Measurements from ENCODE around the gene DOCK1.

DOCK1 gene

DNA sequence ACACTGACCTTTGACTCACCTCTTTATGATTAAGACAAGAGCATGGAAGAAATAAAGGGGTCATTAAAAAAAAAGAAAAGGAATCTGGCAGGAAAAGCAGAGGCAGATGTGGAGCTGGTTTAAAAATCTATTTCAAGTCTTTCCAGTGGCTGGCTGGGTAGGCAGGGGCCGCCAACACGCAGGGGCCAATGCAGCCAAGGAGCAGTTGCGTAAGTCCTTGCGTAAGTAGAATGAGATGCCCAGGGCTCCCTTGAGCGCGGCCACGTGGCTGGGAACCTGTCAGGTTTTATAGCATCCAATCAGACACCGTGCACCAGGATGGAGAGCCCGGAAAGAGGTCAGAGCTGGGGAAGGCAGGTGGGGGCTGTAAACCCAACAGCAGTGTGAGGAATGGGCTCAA lies 414.9 kb downstream of the DOCK1 start:
- no peak for DNase-seq

DNA sequence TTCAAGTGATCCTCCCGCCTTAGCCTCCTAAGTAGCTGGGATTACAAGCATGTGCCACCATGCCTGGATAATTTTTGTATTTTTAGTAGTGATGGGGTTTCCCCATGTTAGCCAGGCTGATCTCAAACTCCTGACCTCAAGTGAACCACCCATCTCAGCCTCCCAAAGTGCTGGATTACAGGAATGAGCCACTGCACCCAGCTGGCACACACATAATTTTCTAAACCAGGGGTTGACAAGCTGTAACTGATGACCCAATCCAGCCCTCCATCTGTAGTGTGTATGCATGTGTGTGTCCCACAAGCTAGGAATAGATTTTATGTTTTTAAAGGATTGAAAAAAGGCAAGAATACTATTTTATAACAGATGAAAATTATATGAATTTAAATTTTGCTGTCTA lies 417.1 kb downstream of the DOCK1 start:
- no peak for DNase-seq

DNA sequence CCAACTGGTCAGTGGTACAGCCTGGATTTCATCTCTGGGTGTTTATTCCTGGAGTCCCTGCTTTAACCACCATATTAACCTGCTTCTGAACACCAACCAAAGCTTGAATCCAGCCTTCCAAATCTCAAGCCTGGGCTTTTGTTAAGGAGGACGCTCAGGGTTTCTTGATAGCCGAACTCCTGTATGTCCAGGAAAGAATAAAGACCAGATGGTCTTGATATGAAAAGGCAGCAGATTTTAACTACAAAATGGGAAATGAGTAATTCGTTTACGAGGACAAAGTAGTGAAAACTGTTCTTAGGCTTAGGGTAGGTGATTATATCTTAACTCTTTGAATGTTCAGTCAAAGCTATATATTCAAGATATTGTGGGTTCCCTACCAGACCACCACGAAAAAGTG lies 420.3 kb downstream of the DOCK1 start:
- DNase-seq = no peak

DNA sequence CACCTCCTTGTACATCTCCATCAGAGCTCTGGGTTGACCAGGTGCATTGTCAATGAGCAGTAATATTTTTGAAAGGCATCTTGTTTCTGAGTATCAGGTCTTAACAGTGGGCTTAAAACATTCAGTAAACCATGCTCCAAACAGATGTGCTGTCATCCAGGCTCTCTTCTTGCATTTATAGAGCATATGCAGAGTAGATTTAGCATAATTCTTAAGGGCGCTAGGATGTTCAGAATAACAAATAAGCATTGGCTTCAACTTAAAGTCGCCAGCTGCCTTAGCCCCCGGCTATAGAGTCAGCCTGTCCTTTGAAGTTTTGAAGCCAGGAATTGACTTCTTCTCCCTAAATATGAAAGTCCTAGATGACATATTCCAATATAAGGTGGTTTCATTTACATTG lies 421.7 kb downstream of the DOCK1 start:
- DNase-seq = no peak

DNA sequence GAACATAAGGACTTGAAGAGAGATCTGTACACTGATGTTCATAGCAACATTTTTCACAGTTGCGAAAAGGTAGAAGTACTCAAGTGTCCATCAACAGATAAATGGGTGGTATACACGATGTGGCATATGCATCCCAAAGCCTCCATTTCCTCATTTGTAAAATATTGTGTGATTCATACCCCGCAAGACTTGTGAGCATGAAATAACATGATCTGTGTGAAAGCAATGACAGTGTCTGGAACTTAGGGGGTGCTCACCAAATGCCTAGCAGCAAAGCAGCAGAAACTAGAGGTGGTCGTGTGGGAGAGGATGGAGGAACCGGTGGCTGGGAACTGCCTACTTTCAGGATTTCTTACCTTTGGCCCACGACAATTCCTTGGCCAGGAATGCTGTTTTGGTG lies 426.5 kb downstream of the DOCK1 start:
- DNase-seq = no peak

DNA sequence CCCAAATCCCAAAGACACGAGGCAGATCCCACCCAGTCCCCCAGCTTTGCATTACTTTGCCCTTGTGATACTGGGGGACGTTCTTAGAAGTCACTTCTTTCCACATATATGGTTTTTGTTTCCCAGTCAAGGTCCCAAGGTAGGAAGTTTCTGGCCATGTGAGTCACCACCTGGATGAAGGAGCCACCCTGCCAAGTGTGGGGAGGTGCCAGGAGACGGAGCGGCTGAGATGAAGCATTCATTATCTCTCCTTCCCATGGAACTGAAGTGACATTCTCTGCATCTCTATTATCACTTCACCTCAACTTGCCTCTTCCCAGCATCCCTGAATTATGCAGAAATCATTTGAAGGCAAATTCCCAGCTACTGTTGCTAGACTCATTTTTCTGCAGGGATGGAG lies 427.4 kb downstream of the DOCK1 start:
- no peak for DNase-seq

DNA sequence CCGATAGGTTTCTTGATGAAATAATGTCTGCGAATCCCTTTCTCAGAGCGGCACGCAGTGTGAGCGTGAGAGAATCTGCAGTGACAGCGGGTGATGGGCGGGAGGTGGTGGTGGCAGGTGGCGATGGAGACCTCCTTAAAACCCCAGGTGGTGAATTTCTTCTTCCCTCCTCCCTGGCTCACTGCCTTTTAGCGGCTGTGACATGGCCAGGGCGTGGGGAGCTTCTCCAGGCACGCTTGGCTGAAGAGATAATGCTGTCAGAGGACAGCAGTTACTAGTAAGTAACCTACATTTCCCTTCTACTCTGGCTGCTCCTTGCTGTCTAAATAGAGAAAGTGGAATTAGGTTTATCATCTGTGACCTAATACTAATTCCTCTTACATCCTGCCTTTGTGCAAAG lies 432.6 kb downstream of the DOCK1 start:
- DNase-seq = no peak

DNA sequence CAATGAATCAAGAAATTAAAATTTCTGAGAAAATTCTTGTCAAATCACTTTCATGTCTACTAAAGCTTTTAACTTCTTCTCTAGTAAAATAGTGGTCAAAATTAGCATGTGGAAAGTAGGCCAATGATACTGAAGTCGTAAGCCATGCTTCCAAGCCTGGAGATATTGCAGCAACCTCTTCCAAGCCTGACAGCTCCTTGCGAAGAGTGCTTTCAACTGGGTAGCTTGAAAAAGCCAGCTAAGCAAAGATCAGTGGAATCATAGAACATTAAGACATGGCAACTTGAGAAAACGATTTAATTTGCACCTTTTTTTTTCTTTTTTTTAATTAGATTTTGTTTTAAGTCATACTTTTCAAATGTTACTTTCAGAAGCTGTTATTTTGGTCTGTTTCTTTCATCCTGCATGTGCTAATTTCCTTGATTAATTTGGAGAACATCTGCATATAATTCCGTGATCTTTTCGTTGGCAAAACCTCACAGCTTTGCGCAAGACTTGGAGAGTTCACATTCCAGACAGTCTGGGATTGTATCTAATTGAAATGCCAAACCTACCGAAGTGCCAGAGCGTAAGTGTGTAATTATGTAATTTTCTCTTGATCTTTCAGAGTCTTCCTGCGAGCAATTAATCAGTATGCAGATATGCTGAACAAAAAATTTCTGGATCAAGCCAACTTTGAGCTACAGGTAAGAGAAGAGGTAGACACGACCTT lies 433.3 kb downstream of the DOCK1 start:
- no peak for DNase-seq

DNA sequence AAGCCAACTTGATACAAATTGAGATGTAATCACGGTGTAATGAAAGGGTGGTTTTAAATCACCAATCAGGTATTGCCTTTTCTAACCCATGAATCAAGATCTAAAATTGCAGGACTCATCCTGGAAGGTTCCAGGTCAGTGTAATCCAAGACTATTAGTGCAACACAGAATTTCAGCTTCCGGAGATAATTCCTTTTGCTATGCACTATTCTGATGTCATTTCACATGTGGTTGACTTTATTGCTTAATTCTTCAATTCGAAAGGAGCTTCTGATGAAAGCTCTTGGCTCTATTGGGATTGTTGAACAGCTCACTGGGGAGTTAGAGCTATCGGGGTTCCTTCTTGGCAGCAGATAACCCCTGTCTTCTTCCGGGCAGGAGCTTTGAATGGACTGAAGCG lies 438.6 kb downstream of the DOCK1 start:
- no peak for DNase-seq

DNA sequence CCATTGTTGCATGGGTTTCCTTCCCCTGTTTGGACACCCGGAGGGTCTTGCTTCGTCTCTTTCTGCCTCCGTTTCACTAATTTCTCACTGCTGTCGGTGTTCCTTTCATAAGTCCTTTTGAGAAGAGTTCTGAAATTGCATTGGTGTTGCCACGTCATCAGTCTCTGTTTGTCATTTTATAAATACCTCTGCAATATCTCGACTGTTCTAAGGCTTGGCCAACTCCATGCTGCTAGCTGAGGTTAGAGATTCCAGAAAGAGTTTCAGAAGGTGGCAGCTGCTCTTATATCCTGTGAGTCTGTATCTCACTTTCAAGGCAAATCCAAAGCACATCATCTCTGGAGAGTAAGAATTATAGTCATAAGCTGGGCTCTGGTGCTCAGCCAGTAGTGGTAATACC lies 439.1 kb downstream of the DOCK1 start:
- DNase-seq = no peak

DNA sequence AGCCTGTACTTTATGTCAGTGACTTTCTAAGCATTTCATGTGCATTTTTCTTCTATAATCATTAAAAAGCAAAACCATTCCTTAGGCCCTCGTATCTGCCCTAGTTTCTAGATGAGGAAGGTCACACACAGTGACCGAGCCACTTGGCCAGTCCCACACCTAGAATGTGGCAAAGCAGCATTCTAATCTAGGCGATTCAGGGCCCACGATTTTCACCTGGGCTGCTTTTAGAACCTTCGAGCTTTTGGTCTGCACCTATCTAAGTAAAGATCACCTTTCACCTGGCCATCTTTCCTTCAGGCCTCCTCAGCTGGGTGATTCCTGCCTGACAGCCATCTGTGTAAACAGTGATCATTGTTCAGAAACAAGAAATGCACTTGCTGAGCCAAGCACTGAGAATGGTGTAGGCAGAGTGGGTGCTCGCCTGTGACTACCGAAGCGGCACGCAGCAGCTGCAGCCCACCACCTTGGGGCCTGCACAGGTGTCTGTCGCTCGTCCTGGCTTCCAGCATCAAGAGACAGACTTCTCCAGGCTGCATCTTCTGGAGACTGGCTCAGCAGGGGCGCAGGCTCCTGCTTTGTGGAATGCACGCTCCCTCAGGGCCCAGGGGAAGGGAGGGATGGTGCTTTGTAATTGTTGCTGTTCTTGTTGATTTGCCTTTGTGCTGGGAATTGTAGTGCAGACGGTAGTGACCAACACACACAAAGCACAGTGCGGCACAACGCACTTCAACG lies 440.2 kb downstream of the DOCK1 start:
- no peak for DNase-seq

DNA sequence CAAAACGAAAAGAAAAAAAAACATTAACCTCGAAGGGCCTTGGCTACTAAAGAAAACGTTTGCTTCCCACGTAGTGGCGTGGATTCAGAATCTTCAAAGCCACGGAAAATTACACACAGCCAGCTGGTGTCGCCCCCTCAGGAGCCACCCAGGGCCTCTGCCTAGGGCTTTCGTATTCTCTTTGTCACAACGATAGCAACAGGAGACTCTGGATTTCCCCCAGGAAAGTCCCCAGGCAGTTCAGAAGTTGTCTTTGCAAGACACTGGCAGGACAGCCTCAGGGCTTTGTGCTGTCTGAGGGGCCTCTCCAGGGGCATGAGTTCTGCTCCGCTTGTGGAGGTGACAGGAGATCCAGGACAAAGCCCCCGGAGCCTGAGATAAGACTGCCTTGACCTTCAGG lies 441.4 kb downstream of the DOCK1 start:
- DNase-seq = no peak

DNA sequence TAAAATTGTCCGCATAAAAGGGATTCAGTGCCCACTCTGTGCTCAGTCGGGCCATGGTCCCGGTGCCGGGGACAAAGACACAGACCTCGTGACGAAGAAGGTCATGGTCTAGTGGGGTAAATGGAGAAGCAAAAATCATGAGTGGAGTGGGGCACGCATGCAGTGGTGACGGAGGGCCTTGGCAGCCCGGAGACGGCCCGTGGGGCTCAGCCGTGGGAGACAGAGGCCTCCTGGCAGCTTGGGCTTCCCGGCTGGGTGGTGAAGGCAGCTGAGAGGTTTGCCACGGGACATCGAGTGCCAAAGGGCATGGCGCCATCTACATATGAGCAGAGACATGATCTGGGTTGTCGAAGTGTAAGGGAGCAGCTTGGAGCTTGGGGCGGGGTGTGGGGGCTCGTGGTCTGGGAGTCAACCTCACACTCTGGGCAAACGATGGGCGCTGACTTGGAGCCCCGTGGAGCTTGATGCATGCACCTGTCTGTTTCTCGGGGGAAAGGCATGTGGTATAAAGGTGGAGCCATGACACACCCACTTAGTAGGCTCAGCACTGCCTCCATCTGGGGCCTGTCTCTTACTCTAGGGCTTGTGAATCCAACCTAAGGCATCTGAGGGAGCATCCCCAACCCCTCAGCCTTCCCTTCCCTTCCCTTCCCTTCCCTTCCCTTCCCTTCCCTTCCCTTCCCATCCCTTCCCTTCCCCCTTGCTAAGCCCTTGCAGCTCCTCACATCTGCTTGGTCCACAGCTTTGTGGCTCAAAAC lies 442.2 kb downstream of the DOCK1 start:
- DNase-seq = no peak

DNA sequence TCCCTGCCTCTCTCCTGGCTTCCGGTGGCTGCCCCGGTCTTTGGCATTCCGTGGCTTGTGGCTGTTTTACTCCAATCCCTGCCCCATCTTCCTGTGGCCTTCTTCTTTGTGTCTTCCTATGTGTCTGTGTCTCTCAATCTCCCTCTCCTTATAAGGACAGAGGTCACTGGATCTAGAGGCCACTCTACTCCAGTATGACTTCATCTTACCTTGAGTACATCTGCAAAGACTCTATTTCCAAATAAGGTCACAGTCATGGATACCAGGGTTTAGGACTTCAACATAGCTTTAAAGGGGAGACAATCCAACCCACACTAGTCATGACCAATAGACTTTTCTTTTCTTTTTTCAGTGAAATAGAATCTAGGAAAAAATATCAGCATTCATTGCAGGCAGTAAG lies 444.5 kb downstream of the DOCK1 start:
- DNase-seq = no peak

DNA sequence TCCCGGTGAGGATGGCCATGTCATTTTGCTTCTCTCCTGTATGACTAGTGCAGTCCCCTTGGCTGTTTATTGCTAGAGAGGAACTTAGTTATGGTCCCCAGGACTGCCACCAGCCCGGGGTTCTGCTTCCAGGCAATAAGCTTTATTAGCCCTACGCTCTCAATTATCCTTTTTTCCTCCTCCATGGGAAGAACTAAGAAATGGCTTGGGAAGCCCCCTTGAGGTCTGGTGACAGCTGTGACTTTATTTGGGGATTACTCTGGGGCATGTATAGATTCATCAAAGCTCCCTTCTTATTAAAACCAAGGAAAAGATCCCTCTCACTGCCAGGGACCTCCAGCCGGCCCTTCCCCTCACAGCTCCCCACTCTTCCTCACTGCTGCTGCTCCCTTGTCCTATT lies 446.3 kb downstream of the DOCK1 start:
- no peak for DNase-seq

DNA sequence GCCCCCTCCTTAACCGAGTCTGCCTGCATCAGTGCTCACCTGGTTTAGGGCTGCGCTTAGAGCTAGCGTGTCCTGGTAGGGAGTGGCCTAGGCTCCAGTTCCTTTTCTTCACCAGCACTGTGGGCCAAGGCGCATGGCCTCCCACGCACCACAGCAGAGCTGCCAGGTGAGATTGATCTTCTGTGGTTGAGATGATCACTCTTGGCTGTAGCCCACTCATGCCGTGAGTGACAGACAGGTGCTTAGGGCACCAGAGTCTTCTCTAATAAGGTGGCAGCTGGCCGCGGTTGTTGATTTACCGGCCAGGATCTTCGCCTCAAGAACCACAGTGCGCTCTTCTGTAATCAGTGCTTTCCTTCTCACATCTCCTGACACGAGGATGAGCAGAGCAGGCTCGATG lies 448.3 kb downstream of the DOCK1 start:
- DNase-seq = no peak

DNA sequence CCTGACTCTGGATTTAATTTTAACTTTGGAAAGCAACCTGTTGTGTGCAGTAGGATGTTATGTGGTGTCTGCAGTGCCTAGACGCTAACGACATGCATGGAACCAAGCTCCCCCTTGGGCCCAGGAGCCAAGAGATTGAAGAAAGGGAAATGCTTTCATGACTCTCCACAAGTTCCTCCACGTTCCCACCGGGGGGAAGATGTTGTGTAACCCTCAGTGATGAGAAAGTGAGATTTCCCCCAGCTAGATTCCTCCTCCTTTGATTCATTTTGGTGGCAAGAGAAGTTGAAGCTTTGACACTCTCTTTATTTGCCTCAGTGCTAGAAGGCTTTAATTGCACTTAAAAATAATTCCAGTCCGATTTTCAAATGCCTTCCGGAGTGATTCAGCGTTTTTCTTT lies 449.0 kb downstream of the DOCK1 start:
- DNase-seq = no peak

DNA sequence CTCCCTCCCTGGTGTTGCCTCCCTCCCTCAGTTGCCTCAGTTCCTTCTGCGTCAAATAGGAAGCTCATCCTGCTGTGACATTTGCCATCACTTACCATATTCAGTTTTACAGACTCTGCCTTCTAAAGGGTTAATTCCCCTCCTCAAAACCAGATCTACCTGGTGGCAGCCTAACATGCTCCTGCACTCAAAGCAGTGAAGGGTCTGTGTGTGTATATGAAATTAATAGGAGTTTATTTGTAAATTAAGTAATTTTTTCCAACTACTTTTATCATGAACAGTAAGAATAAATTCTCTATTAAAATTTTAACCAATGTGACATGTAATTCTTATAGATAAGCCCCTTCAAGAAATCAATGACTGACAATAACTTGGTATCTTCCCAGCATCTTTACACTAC lies 449.8 kb downstream of the DOCK1 start:
- no peak for DNase-seq

DNA sequence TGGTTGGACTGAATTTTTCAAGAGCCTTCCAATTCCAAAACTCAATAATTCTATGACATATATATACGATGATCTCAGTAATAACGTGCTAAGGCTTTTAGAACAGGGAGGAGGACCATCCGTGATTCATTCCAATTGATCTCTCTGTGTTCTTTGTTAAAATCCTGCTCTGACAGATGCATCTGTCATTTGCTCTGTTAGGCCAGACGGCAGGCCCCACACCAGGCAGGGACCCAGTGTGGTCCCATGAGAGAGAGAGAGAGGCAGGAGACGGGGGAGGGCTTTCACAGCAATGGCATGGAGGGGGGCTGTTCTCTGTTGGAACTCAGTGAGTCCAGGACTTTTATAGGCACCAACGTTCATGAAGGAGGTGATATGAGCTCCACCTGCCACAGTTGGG lies 451.1 kb downstream of the DOCK1 start:
- no peak for DNase-seq

DNA sequence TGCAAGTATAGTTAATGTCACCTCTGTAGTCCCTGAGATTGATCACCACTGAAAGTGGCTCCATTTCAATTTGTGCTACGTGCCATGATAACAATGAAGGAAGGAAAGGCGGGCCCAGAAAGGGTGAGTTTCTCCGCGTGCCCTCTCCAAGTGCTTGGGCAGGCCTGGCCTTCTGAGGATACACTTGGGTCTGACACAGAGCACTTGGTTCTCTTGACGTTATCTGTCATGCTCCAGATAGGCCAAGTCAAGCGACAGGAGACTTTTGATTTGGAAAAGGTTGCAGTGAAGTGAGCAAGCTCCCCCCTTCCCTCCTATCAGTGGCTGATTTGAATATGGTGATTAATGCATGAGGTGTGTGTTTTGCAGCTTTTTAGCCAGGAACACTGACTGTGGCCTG lies 452.0 kb downstream of the DOCK1 start:
- DNase-seq = no peak

DNA sequence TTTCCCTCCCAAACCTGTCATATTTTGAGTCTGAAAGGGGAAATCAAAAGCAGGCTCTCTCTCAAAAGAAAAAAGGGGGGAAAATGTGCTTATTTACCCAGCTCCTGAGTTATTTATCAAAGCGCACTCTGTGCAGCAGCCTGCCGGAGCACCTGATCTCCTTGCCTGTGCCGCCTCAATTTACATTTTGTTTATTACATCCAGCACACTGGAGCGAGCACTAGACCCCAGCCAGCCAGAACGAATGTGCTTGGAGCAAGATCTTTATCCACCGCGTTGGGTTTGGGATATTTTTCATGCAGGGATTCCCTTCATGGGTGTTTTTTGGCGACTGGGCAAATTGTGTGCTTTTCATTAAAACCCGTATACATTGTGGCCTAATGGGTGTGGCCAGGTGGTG lies 453.1 kb downstream of the DOCK1 start:
- no peak for DNase-seq

DNA sequence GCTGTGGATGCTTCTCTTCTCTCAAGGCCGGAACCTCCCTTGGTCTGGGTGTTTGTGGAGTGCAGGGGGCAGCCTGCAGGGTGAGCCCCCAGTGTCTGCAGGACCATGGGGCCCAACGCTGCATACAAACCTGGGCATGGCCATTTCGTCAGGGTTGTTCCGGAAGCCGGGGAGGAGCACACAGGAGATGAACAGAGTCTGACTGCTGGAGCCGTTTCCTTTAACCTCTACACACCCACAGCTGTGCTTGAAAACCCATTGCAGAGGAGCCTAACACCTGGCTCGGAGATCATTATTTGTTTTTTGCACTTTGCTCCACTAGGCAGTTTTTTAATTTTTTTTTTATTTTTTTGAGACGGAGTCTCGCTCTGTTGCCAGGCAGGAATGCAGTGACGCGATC lies 458.8 kb downstream of the DOCK1 start:
- DNase-seq = no peak

DNA sequence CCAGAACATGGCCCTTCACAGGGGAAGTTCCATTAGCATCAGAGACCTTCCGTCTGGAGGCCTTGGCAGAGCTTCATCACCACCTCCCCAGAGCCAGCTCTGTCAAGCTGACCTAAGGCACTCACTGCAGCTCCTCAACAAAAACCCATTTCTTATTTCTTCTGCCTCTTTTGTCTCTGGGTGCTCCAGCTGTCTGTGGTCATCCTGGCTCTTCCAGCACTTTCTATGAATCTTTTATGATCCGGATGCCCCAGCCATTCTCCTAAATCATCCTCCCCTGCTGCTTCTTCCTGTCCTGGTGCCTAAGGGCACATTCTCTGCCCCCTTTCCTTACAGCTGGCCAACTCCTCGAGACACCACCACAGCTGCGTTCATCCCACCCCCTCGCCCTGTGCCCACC lies 462.9 kb downstream of the DOCK1 start:
- no peak for DNase-seq

DNA sequence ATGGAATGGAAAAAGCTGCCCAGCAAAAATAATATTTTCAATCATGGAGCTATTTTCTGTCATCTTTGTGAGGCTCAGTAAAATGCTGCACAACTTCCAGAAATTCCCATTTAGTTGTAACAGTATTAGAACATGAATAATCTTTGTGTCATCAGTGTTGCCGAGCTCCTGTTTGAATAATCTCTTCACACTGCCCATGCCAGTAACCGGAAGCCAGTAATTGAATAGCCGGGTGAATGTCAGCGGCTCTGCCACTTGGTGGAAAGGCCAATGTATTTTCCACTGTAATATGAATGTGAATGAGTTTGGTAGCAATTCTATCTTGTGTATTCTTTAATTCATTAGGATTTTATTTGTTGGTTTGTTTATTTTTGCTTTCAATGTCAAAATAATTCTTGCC lies 463.7 kb downstream of the DOCK1 start:
- no peak for DNase-seq

All from suppressor macrophage treated with lipopolysaccharide for 4 hours (primary cell).